Activated naive CD4-positive, alpha-beta T cell treated with anti-CD3 and anti-CD28 coated beads, Interleukin-2, amount 50 U/mL, for 72 hours (primary cell): ENCODE measurements around the gene SYT9. TPM values are rescaled to one million over a fixed set of nuclear protein-coding genes. Genes with fewer than 3 reads are reported as not detected.
"Not testable (repeated sequence)": the region's sequence is repeated elsewhere in the genome, so short reads cannot be mapped to it uniquely, and the experiment has no call there.

Experiments
- ATAC-seq, 2 donors: fragments of 150-1000 bp; cut with Tn5 transposase; 2 replicates each; pipeline ENCODE4 v1.10.0; 2021; ENCODE audit warnings: mild to moderate bottlenecking in 2 of 2, moderate library complexity in 2 of 2
- DNase-seq, 2 donors: peaks; one replicate each; pipeline ENCODE4 v3.0.0; 2021 to 2022; ENCODE audit warnings: low spot score in 2 of 2
- H3K27ac Mint-ChIP-seq, 2 donors: one replicate each; pipeline ENCODE4 v1.8.0; 2022; ENCODE audit warnings: mild to moderate bottlenecking in 2 of 2, mixed read lengths in 2 of 2
- H3K36me3 Mint-ChIP-seq, 2 donors: one replicate each; pipeline ENCODE4 v1.8.0; 2022; ENCODE audit warnings: mixed read lengths in 2 of 2
- H3K9me3 Mint-ChIP-seq, 2 donors: one replicate each; pipeline ENCODE4 v1.8.0; 2022; ENCODE audit warnings: mixed read lengths in 2 of 2
- total RNA-seq, 2 donors: library from RNA; stranded (reverse); gene quantifications; one replicate each; pipeline ENCODE4 v1.2.3, GENCODE V29; 2022

The SYT9 gene
- total RNA-seq, 2 donors from 2014 or later: 0.08 TPM; not detected in 1

DNA sequence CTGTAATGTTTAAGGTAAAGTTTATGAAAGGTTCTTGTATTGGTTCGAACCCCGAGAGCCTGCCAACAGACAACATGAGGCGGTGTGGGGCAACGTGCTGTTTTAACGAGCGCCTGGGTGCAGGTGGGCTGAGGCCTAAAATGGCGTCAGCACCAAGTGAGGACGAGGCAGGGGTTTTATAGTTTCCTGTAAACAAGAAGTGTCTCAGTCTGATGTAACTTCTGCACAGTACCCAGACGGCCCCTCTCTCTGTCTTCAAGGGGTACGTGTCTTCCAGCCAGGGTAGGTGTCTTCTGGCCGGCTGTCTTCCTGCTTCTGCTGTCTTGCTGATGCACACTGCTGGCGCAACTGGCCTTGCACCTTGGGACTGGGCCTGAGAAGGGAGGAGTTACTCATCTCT is 264.8 kb downstream of the SYT9 start:
- no peak for DNase-seq

DNA sequence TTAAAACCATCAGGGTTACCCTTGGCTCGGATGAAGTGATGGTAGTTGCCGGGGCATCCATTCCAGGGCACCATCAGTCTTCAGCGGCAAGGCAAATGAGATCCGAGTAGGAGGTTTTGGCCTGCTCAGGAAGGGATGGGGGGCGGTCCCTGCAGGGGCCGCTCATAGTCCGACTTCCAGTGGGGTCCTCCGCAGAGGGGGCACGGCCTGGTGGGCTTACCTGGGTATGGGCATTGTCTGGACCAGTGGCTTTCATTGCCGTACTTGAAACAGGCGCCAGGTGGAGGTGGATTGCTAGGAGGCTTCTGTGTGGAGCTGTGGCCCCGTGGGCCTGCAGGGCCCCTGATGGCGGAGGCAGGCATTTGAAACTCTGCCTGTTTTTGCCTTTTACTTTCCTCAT is 266.0 kb downstream of the SYT9 start:
- ATAC-seq, DNase-seq: not testable (repeated sequence)
- peaks cover 8 to 22% of the 10 kb centered on the region in 2 donors for H3K9me3 Mint-ChIP-seq
- peak overlapping the region; percentile 13 to 15 for H3K27ac Mint-ChIP-seq
- H3K36me3 Mint-ChIP-seq: peaks cover 4 to 23% of the 10 kb centered on the region in 2 donors

More for the DNA sequence above, 264.8 kb downstream of the SYT9 start:
- Mint-ChIP-seq H3K27ac (peak overlapping the region; percentile 13 to 75), H3K9me3 (peaks cover 8 to 22% of the 10 kb centered on the region in 2 donors), H3K36me3 (peaks cover 4 to 23% of the 10 kb centered on the region in 2 donors)
- no peak for ATAC-seq

Other genes with a start within 250 kb of the SYT9 start
- gene ZNF214, start 231.6 kb upstream of the SYT9 start, total RNA-seq: not detected
- gene NLRP14, start 231.4 kb upstream of the SYT9 start, total RNA-seq: under 1 TPM; 0.07 to 0.21 TPM
- gene RBMXL2, start 162.9 kb upstream of the SYT9 start, total RNA-seq: not detected
- gene OLFML1, start 233.6 kb downstream of the SYT9 start, total RNA-seq: not detected